ENCODE data around the gene ELSPBP1.
"Not testable (repeated sequence)": the region's sequence is repeated elsewhere in the genome, so short reads cannot be mapped to it uniquely, and the experiment has no call there.

The ELSPBP1 gene

DNA sequence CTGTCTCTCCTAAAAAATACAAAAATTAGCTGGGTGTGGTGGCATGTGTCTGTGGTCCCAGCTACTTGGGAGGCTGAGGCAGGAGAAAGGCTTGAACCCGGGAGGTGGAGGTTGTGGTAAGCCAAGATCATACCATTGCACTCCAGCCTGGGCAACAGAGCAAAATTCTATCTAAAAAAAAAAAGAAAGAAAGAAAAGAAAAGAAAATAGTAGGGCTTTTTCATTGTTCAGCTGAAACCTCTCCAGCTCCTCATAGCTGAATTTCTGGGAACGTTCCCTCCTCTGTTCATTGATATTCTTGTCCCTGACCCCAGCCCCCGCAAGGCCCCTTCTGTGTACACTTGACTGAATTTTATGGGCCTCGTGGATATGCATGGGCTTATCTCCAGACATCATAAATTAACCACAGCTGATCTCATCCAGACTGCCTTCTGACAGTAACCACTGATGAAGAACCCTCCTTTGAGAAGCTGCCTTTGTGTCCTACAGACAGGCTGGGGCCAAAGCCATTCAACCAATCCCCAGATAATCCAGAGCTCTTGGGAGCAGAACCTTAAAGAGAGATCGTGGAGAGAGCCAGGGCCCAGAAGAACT, at the start of gene ELSPBP1:
TSS of gene ELSPBP1 (plus strand) at position 424 of the 594 bp plus-strand sequence. CDS start 14,036 bp downstream, outside the sequence.
- no peak for DNase-seq

DNA sequence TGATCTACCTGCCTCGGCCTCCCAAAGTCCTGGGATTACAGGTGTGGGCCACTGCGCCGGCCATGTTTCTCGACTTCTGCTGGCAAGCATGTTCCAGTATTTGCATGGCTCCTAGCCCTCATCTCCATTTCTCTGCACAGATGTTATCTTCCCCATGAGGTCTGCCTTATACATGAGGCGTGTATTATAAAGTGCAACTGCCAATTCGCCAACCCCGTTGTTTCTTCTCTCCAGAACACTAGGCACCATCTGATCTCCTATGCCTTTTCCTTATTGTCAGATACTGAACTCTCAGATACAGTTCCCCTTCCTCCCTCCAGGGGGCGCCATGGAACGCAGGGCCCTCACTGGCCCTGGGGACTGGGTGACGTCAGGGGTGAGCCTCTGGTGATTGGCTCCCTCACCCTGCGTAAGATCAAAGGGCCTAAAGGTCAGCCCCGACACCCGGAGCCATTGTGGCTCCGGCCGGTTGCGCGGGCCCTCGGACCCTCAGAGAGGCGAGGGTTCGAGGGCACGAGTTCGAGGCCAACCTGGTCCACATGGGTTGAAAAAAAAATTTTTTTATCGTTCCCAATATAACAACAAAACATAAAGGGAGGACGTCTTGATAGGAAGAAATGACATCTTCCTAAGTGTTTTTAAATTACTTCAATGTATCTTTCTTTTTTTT, 44.4 kb upstream of the ELSPBP1 start:
- not testable (repeated sequence) for DNase-seq

DNA sequence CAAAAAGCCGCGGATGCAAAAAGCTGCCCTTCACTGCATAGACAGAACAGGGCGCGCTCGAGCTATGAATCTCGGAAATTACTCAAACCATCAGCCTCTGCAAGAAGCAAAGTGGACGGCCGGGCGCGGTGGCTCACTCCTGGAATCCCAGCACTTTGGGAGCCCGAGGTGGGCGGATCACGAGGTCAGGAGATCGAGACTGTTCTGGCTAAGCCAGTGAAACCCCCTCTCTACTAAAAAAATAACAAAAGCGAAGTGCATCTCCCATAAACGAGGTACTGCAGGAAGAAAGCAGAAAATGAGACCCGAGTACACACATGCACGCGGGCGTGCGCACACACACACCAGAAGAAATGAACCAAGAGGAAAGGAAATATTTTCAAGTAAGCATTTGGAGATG, 42.3 kb upstream of the ELSPBP1 start:
- not testable (repeated sequence) for DNase-seq

DNA sequence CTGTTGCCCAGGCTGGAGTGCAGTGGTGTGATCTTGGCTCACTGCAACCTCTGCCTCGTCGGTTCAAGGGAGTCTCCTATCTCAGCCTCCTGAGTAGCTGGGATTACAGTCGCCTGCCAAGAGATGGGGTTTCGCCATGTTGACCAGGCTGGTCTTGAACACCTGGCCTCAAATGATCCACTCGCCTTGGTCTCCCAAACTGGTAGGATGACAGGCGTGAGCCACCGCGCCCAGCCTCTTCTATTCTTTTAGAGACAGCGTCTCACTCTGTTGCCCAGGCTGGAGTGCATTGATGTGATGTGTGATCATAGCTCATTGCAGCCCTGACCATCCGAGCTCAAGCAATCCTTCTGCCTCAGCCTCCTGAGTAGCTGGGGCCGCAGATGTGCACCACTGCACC, 38.5 kb upstream of the ELSPBP1 start:
- DNase-seq: not testable (repeated sequence)

DNA sequence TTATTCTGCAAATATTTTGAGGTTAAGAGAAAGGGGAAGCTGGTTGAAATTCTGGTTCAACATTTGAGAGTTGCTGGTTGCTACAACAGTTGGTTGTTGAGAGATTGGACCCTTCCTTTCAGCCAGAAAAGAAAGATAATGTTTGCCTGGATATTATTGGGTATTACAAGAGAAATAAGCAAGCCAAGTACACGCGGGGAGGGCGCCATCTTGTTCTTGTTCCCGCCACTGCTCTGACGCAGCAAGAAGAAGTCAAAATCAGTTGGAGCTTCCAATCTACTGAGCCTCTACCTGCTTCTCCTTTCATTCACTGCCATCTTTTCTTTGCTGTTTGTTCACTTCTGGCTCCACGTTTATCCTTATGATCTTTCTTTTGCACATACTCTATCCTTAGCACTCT, 20.9 kb upstream of the ELSPBP1 start:
- DNase-seq: no peak

DNA sequence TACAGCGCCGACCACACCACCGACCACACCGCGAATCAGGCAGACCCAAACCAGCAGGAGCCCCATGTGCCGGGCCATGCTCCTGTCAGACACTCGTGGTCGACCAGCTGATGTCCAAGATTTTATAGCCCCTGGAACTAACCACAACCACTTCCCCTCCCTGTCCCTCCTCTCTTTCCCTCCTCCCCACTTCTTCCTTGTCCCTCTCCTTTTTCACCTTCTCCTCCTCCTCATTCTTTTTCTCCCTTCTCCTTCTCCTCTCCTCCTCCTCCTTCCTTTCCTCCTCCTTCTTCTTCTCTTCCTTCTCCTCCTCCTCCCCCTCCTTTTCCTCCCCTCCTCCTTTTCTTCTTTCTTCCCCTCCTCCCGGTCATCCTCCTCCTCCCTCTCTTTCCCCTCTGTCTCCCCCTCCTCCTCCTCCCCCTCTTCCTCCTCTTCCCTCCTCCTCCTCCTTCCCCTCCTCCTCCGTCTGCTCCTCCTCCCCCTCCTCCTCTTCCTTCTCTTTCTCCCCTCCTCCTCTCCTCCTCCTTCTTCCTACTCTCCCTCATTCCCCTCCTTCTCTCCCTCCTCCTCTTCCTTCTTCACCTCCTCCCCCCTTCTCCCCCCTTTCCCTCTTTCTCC, 3.1 kb upstream of the ELSPBP1 start:
- no peak for DNase-seq

DNA sequence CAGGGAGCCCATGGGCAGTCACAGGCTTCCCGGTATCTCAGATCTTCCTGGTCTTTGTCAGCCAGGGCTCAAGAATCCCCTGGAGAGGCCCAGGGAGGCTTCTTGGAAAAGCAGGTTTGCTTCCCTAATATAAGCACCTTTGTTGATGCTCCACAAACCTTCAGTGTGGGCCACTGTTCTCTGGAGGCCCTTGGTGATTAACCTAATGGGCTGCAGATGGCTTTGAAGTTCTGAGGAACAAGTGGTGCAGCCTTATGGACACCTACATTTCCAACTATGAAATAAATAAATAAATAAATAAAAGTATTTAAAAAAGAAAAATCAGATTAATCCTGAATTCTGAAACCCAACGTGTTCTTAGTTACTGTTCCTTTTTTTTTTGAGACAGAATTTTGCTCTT, 2.4 kb upstream of the ELSPBP1 start, which contains the start of gene BSPH1:
TSS of gene BSPH1 (minus strand) at position 101 of the 400 bp plus-strand sequence. CDS start at position 12, 89 bp downstream.
- DNase-seq: no peak

DNA sequence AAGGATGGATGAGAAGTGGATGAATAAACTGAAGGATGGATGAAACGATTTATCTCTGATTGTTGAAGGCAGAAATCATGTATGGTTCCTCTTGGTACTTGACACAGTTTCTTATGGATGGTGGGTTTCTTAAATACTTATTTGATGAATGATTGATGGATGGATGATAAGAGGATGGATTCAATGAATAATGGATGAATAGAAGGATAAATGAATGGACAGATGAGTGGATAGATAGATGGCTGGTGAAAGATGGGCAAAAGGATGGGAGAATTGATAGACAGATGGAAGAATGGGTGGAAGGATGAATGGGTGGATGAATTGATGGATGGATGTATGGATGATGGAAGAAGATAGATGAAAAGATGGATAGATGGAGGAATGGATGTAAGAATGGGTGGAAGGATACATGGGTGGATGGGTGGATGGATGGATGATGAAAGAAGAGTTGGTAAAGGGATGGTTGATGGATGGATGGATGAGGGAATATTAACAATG, 1.8 kb downstream of the ELSPBP1 start:
- no peak for DNase-seq

DNA sequence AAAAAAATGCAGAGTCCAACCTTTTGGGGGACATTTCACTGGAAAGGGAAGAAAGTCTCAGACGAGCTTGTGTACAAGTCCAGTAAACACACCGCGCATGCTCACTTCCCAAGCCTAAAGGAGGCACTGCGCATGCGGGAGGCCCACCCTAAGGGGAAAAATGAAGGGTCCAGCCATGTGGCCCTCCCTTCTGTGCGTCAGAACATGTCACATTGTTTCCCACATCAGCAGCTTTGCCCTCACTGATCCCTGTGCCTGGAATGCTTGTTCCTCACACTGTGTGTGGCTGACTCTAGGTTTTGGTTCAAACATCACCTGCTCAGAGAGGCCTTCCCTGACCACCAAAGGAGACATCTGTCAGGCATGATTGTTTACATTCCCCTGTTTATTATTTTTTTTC, 4.4 kb downstream of the ELSPBP1 start:
- DNase-seq: no peak

DNA sequence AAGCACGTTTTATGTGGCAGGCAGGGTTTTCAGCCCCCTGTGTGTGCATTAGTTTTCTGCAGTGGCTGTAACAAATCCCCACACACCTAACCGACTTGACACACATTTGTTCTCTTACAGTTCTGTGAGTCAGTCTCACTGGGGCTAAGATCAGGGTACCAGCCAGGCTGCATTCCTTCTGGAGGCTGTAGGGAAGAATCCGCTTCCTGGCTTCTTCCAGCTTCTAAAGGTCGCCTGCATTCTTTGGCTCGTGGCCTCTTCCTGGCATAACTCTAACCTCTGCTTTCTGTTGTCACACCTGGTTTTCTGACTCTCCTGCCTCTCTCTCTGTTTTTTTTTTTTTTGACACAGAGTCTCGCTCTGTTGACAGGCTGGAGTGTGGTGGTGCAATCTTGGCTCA, 6.4 kb downstream of the ELSPBP1 start:
- DNase-seq: no peak

DNA sequence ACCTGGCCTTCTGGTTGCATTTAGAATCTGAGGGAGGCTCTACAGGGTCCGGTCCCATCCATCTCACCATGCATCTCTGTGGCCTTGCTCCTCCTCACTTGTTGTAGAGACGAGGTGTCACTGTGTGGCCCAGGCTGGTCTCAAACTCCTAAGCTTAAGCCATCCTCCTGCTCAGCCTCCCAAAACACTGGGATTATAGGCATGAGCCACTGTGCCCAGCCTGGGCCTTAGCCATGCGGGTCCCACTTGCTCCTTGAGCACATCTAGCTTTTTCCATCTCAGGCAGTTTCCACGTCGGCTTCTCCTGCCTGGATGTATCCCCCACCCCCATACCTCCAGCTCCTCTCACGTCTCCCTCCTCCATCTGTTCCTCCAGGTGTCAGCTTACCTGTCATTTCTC, 9.8 kb downstream of the ELSPBP1 start:
- DNase-seq: no peak

DNA sequence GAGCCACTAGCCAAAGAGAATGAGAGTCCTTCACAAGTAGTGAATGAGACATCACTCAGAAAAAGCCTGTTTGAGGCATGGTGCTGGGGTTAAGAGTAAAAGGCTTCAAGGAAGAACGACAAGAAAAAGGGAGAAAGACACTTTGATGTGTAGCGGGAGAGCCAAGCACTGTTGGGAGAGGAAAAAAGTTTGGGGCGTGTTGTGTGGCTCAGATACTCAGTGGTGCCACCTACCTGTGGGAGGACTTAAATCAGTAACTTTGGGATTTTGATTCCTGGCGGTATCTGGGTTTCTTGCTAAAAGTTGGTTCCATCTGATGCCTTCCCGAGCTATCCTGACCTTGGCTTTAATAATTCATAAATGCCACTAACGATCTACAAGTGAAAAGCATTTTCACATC, 12.3 kb downstream of the ELSPBP1 start:
- DNase-seq: no peak

DNA sequence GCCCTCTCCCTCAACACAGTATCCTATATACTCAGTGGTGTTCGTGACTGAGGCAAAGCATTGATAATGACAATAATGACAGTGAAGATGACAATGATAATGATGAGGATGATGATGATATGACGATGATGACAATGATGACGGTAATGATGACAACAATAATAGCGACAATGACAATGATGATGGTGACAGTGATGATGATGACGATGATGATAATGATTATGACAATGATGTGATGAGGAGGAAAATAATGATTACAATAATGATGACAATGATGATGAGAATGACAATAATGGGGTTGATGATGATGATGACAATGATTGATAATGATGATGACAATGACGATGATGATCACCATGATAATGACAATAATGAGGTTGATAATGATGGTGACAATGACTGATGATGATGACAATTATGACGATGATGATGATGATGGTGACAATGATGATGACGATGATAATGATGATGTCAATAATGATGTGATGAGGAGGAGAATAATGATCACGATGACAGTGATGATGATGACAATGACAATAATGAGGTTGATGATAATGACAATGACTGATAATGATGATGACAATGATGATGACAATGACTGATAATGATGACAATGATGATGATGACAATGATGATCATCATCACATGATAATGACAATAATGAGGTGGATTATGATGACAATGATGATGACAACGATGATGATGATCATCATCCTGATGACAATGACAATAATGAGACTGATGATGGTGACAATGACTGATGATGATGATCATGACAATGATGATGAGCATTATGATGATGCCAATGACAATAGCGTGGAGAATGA, 16.7 kb downstream of the ELSPBP1 start:
- no peak for DNase-seq

DNA sequence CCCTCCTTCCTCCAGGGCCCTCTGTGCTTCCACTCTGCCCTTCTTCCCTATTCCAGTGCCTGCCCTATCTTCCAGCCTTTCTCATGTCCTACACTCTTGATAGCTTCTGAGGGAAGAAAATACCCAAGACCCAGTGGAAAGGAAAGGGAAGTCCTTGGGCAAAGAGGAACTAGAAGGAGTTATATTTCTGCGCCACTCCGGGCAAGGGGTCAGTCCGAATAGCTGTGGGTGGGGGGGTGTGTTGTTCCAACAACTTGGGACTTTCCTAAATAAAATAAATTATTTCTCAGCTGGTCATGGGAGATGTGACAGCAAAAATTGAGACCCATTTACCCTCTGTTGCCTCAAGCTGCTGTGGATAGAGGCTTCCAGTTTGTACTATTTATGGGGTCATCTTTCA, 26.3 kb downstream of the ELSPBP1 start:
- no peak for DNase-seq

DNA sequence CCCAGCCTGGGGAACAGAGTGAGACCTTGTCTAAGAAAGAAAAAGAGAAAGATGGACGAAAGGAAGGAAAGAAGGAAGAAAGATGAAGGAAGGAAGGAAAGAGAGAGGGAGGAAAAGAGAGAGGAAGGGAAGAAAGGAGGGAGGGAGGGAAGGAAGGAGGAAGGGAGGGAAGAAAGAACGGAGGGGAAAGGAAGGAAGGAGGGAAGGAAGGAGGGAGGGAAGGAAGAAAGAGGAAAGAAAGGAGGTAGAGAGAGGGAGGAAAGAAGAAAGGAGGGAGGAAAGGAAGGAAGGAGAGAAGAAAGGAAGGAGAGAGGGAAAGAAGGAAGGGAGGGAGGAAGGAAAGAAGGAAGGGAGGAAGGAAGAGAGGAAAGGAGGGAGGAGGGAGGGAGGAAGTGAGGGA, 28.6 kb downstream of the ELSPBP1 start:
- no peak for DNase-seq

DNA sequence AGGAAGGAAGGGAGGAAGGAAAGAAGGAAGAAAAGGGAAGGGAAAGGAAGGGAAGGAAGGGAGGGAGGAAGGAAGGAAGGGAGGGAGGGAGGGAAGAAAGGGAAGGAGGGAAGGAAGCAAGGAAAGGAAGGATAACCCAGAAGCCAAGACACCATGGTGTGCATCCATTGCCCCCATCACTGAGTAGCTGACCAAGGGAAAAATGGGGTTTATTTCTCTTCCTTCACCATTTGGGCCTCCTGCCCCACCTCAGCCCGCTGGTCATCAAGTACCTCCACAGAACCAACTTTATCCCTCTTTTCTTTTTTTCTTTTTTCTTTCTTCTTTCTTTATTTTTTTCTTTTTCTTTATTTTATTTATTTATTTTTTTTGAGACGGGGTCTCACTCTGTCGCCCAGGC, 29.1 kb downstream of the ELSPBP1 start:
- no peak for DNase-seq

DNA sequence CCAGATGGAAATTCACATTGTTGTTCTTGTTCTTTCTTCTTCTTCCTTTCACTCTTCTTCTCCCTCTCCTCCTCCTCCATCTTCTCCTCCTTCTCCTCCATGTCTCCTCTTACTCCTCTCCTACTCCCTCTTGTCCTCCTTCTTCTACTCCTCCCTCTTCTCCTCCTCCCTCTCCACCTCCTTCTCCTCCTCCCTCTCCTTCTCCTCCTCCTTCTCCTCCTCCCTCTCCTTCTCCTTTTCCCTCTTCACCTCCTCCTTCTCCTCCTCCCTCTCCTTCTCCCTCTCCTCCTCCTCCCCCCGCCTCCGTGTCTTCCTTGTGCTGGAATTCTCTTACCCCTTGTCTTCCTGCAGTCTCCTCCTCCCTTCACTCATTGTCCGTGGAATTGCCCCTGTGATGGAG, 31.0 kb downstream of the ELSPBP1 start:
- DNase-seq: no peak

DNA sequence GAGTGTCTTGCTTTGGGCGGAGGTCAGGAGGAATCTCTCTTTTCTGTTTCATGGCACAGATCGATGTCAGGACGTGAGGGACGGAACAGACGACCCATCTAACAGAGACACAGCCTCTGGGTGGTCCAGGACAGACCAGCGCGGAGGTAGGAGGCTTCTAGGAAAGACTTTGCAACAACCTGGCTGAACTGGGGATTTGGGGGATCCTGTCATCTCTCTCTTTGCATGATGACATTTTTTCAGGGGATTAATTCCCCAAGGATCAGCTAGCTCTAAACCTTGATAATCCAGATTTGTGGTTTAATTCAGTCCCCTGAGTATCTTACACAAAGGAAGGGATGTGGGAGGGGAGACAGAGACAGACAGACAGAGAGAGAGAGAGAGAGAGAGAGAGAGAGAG, 35.0 kb downstream of the ELSPBP1 start:
- no peak for DNase-seq

DNA sequence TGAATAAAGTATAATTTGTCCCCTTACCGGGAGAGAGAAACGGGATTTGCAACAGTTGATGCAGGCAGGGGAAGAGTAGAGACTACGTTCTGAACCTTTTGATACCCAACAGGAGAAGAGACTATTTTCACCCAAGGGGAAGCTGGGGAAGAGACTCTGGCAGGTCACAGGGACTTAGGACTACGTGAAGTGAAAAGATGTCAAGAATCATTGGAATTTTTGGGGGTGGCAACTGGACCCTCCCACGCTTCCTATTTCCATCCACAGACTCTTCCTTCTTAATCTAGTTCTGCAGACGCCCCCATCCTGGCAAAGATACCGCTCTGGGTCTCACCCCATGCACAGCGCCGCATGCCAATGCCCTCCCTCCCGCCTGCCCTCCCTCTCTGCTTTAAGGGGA, 35.6 kb downstream of the ELSPBP1 start:
- no peak for DNase-seq

DNA sequence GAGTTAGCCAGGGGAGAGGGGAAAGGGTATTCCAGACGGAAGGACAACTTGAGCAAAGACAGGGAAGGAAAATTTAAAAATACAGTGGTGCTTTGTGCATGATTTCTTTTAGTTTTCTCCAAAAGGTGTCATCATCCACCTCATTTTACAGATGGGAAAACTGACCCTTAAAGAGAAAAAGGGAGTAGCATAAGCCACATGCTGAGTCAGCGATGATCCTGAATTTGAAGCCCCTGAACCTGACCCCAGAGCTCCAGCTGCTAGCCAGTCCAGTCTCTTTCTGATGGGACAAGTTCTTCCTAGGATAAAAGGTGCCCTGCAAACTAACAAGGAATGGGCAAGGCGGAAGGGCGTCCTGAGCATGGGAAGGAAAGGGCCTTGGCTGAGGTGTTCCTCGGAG, 39.2 kb downstream of the ELSPBP1 start:
- DNase-seq: no peak

DNA sequence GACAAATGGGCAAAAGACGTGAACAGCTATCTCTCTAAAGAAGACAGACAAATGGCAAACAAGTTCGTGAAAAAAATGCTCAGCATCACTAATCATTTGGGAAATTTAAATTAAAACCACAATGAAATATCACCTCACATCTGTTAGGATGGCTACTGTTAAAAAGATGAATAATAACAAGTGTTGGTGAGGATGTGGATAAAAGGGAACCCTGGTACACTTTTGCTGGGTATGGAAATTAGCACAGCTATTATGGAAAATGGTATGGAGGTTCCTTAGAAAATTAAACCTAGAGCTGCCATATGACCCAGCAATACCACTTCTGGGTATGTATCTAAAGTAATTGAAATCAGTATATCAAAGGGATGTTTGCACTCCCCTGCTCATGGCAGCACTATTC, 42.3 kb downstream of the ELSPBP1 start:
- no peak for DNase-seq

DNA sequence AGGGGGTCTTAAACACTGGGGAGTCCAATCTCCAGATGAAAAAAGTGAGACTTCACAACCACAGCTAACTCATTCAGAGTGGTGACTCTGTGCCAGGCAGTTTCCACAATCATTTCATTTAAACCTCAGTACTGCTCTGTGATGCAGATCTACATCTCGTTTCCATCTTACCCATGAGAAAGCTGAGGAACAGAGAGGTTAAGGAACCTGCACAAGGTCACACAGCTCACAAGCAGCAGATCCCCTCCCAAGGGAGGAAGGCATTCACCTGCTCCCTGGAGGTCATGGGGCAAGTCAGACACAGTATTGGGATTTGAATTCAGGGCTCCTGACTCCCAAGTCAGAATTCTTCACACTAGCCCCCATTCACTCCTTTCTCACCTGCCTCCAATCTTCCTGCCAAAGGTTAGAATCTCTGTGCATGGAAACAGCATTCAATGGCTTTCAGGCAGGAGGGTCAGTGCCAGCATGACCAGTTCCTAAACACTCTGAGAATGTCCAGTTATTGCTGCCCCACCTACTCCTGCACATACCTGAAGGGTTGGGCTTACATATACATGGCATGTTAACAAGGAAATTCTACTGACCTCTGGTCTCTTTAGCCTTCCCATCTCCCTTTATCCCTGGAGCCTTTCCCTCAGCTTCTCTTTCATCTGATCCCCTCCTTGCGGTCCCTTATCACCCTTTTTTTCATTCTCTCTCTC, 47.6 kb downstream of the ELSPBP1 start:
- no peak for DNase-seq
